ENCODE results near the gene NR5A2.

Gene NR5A2

GRCh38 chr1:200150006-200150405 lies 122.5 kb downstream of the NR5A2 start:
- Histone ChIP-seq H3K4me3 (replicated peaks; ENCODE audit: low read depth, low read length) (no peak overlapping the region), H3K27me3 (replicated peaks; ENCODE audit: control insufficient read depth, insufficient read depth, low read length) (no peaks in the 10 kb centered on the region), H3K36me3 (ENCODE audit: control insufficient read depth, insufficient read depth, low read length) (no peaks in the 10 kb centered on the region)
- no peak for DNase-seq (ENCODE audit: extremely low read depth, insufficient read length)
- TF ChIP-seq, protein P1, sequence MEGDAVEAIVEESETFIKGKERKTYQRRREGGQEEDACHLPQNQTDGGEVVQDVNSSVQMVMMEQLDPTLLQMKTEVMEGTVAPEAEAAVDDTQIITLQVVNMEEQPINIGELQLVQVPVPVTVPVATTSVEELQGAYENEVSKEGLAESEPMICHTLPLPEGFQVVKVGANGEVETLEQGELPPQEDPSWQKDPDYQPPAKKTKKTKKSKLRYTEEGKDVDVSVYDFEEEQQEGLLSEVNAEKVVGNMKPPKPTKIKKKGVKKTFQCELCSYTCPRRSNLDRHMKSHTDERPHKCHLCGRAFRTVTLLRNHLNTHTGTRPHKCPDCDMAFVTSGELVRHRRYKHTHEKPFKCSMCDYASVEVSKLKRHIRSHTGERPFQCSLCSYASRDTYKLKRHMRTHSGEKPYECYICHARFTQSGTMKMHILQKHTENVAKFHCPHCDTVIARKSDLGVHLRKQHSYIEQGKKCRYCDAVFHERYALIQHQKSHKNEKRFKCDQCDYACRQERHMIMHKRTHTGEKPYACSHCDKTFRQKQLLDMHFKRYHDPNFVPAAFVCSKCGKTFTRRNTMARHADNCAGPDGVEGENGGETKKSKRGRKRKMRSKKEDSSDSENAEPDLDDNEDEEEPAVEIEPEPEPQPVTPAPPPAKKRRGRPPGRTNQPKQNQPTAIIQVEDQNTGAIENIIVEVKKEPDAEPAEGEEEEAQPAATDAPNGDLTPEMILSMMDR (IDR thresholded peaks at IDR 0.05; ENCODE audit: insufficient read depth, low read length, poor library complexity, severe bottlenecking), result no peak

- TF ChIP-seq, protein P1 (IDR thresholded peaks at IDR 0.05; ENCODE audit: insufficient read depth, low read length, poor library complexity, severe bottlenecking), result no peak
- Histone ChIP-seq H3K27me3 (replicated peaks; ENCODE audit: control insufficient read depth, insufficient read depth, low read length) (no peaks in the 10 kb centered on the region), H3K4me3 (replicated peaks; ENCODE audit: low read depth, low read length) (no peak overlapping the region), H3K36me3 (ENCODE audit: control insufficient read depth, insufficient read depth, low read length) (no peaks in the 10 kb centered on the region)
- DNase-seq (ENCODE audit: extremely low read depth, insufficient read length), result no peak
Measured at GRCh38 chr1:200150721-200151120, 123.2 kb downstream of the NR5A2 start.

DNA sequence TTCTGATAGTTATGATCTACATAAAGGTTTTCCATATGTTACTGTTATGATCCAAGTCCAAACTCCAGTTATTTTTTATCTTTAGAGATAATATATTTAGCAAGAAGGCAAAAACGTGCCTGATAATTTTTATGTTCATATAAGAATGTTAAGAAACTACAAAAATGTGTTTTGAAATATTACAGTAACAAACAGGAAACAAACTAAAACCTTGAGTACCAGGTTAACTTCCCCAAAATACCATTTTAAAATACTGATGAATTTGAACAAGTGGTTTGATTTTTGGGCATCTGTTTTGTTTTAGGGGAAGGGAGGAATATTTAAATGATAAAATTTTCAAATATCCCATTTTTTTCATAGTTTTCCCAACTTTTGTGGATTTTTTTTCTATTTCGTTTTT lies 124.8 kb downstream of the NR5A2 start:
- TF ChIP-seq, protein P1 (IDR thresholded peaks at IDR 0.05; ENCODE audit: insufficient read depth, low read length, poor library complexity, severe bottlenecking), result no peak
- Histone ChIP-seq H3K27me3 (replicated peaks; ENCODE audit: control insufficient read depth, insufficient read depth, low read length) (no peaks in the 10 kb centered on the region), H3K4me3 (replicated peaks; ENCODE audit: low read depth, low read length) (no peak overlapping the region), H3K36me3 (ENCODE audit: control insufficient read depth, insufficient read depth, low read length) (no peaks in the 10 kb centered on the region)
- no peak for DNase-seq (ENCODE audit: extremely low read depth, insufficient read length)

- Histone ChIP-seq H3K27me3 (replicated peaks; ENCODE audit: control insufficient read depth, insufficient read depth, low read length) (no peaks in the 10 kb centered on the region), H3K4me3 (replicated peaks; ENCODE audit: low read depth, low read length) (no peak overlapping the region), H3K36me3 (ENCODE audit: control insufficient read depth, insufficient read depth, low read length) (no peaks in the 10 kb centered on the region)
- no peak for DNase-seq (ENCODE audit: extremely low read depth, insufficient read length)
- TF ChIP-seq, protein P1 (IDR thresholded peaks at IDR 0.05; ENCODE audit: insufficient read depth, low read length, poor library complexity, severe bottlenecking), result no peak
Measured at GRCh38 chr1:200153277-200154055, 126.0 kb downstream of the NR5A2 start.

GRCh38 chr1:200154069-200154767 lies 126.7 kb downstream of the NR5A2 start:
- no peaks in the 10 kb centered on the region for H3K27me3 ChIP-seq (replicated peaks; ENCODE audit: control insufficient read depth, insufficient read depth, low read length)
- TF ChIP-seq, protein P1 (IDR thresholded peaks at IDR 0.05; ENCODE audit: insufficient read depth, low read length, poor library complexity, severe bottlenecking), result no peak
- no peaks in the 10 kb centered on the region for H3K36me3 ChIP-seq (ENCODE audit: control insufficient read depth, insufficient read depth, low read length)
- peak; percentile 64 for DNase-seq (ENCODE audit: extremely low read depth, insufficient read length)
- H3K4me3 ChIP-seq (replicated peaks; ENCODE audit: low read depth, low read length), result no peak overlapping the region
